ENCODE measurements around the gene MAPRE3. TPM values are rescaled to one million over a fixed set of nuclear protein-coding genes. Genes with fewer than 3 reads are reported as not detected.
A peak's percentile ranks its signal among the peaks of the same experiment; 100 is the strongest.

MAPRE3 gene
- total and polyA plus RNA-seq, 9 of the 15 experiments (the other 6 are each of a cell fraction or from before 2014, with no cell fraction given): 0.70 to 43.2 (median 12.6) TPM

- TF ChIP-seq E2F1 (CRISPR knock-in tag; IDR thresholded peaks at IDR 0.05) (peak; percentile 62; the same call in 1 of the 2 replicates), ZMIZ1 (IDR thresholded peaks at IDR 0.05; ENCODE audit: low read depth in 2 of 2, low read length in 2 of 2) (peak in 1 of 2 experiments; percentile 13; a peak in 1 of 4 replicates), SREBF1 (IDR thresholded peaks at IDR 0.05; ENCODE audit: borderline replicate concordance, low read depth, low read length) (no peak), ZNF407 (IDR thresholded peaks at IDR 0.05; ENCODE audit: low read depth) (peak; percentile 75), JUND (IDR thresholded peaks at IDR 0.05; ENCODE audit: borderline replicate concordance, low read depth, low read length) (peak; percentile 9; the same call in 1 of the 2 replicates), JUND (tag; IDR thresholded peaks at IDR 0.05; ENCODE audit: borderline replicate concordance, low read depth, low read length) (peak; percentile 44; the same call in 1 of the 3 replicates), TGIF2 (CRISPR knock-in tag; IDR thresholded peaks at IDR 0.05) (no peak; the same call in 1 of the 2 replicates), ILK (tag; IDR thresholded peaks at IDR 0.05; ENCODE audit: borderline replicate concordance, low read depth) (no peak), ESRRB (CRISPR knock-in tag; IDR thresholded peaks at IDR 0.05; ENCODE audit: borderline replicate concordance) (peak; percentile 14; the same call in 1 of the 2 replicates), PKNOX1 (IDR thresholded peaks at IDR 0.05) (peak; percentile 59), TARDBP (IDR thresholded peaks at IDR 0.05) (no peak; the same call in 1 of the 2 replicates)
Observed at GRCh38 chr2:27050996-27051901, 80.8 kb downstream of the MAPRE3 start, which contains the start of gene AGBL5 (continued).

Measured in K562 (cell line).